Epithelial cell of proximal tubule (primary cell): ENCODE measurements around the gene KBTBD13. TPM values are rescaled to one million over a fixed set of nuclear protein-coding genes. Genes with fewer than 3 reads are reported as not detected.

Experiments used
- DNase-seq: peaks from one replicate; pipeline ENCODE4 v3.0.0-alpha.2; 2011; ENCODE audit warnings: low read depth
- H3K4me3 ChIP-seq: 2 replicates; pipeline ENCODE4 v1.5.1; 2011; ENCODE audit warnings: low read depth, mild to moderate bottlenecking, low read length
- total RNA-seq: library from RNA; depleted of rRNA; stranded (reverse); fragments of >200 nt; gene quantifications from 2 replicates; pipeline ENCODE4 v1.2.3, GENCODE V29; 2015
- TF ChIP-seq, protein P1 (sequence below): conservative IDR thresholded peaks from 2 replicates; pipeline ENCODE4 v1.5.1; 2012; ENCODE audit warnings: low read depth, mild to moderate bottlenecking, low read length

Gene KBTBD13
- total RNA-seq, 1 donor from 2014 or later, result not detected

DNA sequence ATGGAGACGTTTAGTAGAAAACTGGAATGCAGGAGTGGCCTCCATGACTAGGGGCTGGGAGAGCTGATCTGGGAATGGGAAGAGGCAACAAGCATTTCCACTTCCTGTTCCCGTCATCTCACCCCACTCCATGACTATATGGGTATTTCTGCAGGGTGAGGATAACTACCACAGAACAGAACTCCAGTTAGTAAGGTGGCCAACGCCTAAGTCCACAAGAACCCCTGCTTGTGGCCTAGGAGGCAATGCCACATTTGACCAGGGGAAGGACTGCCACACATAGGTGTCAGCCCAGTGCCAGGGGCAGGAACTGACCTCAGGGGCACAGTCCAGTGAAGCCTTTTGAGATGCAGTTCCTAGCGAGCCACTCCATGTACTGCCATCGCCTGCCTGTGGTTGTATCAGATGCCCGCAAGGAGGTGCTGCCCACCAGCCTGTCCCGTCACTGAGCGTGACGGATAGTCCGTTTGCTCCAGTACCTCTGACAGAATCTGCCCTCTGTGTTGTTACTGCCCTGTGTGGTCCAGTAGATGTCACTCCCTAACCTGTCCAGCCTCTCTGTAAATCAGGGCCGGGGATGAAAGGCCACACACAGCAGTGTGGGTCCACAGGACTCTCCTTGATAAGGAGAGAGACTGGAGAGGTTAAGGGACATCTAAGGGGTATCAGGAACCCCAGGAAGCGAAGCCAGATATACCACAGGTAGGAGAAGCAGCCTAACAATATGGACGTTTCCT lies 43.6 kb upstream of the KBTBD13 start:
- TF ChIP-seq, protein P1, sequence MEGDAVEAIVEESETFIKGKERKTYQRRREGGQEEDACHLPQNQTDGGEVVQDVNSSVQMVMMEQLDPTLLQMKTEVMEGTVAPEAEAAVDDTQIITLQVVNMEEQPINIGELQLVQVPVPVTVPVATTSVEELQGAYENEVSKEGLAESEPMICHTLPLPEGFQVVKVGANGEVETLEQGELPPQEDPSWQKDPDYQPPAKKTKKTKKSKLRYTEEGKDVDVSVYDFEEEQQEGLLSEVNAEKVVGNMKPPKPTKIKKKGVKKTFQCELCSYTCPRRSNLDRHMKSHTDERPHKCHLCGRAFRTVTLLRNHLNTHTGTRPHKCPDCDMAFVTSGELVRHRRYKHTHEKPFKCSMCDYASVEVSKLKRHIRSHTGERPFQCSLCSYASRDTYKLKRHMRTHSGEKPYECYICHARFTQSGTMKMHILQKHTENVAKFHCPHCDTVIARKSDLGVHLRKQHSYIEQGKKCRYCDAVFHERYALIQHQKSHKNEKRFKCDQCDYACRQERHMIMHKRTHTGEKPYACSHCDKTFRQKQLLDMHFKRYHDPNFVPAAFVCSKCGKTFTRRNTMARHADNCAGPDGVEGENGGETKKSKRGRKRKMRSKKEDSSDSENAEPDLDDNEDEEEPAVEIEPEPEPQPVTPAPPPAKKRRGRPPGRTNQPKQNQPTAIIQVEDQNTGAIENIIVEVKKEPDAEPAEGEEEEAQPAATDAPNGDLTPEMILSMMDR, result peak; percentile 95
- no peak for DNase-seq
- H3K4me3 ChIP-seq, result no peak overlapping the region

DNA sequence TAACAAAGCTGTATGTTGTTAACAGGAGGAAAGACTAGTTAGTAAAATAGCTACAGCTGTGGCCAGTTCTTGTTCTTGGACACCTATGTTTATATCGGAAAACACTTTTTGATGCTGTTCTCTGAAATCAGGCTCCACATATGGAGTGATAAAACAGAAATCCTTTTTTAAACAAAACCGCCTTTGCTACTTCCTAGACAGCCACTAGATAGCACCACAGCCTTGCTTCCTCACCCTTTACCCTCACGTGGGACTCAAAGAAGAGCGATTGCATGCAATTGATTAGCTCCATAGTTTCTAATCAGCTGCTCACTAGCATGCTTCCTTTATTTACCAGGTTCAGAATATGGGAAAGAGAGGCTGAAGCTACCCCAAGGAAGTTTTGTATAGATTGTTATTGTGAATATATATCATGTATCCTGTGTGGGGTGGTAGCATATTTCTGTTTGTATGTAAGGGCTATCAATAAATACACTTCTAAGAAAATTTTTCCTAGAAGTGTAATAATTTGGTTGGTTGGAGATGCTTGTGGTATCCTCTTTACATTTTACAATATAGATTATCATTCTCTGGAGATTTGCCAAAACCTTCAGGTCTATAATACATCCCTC lies 42.8 kb upstream of the KBTBD13 start:
- no peak overlapping the region for H3K4me3 ChIP-seq
- TF ChIP-seq, protein P1, result peak; percentile 76
- DNase-seq, result no peak

DNA sequence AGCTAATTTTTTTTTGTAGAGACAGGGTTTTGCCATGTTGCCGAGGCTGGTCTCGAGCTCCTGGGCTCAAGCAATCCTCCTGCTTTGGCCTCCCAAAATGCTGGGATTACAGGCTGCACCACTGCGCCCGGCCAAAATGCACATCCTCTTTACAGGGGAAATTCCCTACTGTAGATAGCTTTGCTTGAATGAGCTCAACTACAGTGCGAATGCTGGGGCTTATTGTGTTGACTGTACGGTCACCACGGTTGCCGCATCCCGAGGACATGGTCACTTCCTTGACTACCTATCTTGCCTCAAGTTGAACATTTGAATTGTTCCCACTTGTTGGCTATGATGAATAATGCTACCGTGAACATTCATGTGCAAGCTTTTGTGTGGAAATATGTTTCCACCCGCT lies 41.8 kb upstream of the KBTBD13 start:
- no peak for DNase-seq
- no peak overlapping the region for H3K4me3 ChIP-seq
- TF ChIP-seq, protein P1, result no peak

DNA sequence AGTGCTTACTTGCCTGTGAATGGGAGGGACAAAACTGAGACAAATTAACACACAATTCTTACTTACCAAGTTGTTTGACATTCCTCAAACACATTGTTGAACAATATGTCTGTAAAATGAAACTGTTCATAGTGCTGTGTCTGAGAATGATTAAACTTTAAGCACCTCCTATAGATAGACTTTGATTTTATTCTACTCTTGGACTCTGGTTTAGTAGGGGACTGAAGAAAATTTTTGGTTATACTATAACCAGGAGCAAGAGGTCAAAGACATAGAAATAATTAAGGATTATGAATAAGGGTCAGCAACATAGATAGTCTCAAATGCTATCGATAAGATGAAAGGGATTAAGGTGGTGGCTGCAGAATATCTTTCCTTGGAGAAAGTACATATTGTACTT lies 39.2 kb upstream of the KBTBD13 start:
- H3K4me3 ChIP-seq, result no peak overlapping the region
- TF ChIP-seq, protein P1, result no peak
- DNase-seq, result no peak

DNA sequence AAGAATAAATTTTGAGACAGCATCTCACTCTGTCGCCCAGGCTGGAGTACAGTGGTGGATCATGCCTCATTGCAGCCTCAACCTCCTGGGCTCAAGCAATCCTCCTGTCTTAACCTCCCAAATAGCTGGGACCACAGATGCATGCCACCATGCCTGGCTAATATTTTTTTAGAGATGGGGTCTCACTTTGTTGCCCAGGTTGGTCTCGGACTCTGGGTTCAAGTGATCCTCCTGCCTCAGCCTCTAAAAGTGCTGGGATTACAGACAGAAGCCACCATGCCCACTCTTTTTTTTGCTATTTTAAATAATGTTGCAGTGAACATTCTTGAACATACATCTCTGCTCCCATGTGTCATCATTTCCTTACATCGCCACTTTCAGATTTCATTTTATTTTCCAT lies 38.1 kb upstream of the KBTBD13 start:
- DNase-seq, result no peak
- TF ChIP-seq, protein P1, result no peak
- no peak overlapping the region for H3K4me3 ChIP-seq

DNA sequence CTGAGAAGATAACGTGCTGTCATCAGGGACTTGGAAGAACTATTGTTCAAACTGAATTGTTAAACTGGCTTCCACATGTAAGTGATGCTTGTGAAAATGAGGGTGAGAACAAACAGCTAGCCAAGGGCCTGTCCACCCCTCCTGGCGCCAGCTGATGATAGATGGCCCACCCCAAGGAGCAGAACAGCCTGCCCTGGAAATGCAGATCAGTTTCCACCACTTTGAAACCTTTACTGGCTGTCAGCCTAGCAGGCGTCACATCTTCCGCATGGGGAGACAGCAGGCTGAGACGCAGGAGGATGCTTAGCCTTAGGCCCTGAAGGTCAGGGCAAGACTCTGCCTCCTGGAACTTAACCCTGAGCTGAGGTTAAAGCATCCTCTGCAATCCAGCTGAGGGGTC lies 37.7 kb upstream of the KBTBD13 start:
- H3K4me3 ChIP-seq, result no peak overlapping the region
- no peak for DNase-seq
- TF ChIP-seq, protein P1, result no peak

DNA sequence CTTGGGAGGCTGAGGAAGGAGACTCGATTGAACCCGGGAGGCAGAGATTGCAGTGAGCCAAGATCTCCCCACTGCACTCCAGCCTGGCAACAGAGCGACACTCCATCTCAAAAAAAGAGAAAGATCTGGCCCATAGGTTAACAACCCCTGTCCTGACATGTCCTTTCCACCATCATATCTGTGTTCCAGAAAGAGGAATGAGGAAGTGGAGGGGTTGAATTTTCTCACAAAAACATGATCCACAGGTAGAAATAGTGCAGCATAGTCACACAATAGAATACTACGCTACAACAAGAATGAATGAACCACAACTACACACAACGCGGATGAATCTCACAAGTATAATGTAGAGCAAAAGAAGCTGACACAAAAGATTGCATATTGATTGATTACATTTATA lies 36.1 kb upstream of the KBTBD13 start:
- no peak for DNase-seq
- TF ChIP-seq, protein P1, result no peak
- H3K4me3 ChIP-seq, result no peak overlapping the region
